GM23338 (cell line): Measurements from ENCODE around the gene FLOT2. TPM values are rescaled to one million over a fixed set of nuclear protein-coding genes. Genes with fewer than 3 reads are reported as not detected.

ENCODE experiments used
- ATAC-seq: fragments of 200-7000 bp; cut with Tn5 transposase; 3 replicates; pipeline ENCODE4 v1.9.1; 2020
- DNase-seq: peaks from one replicate; pipeline ENCODE4 v3.0.0-alpha.2; 2015; ENCODE audit warnings: low spot score
- H2AFZ ChIP-seq: fragments of 200-600 bp; sonication (generic); 2 replicates; pipeline ENCODE4 v1.8.0; 2016; ENCODE audit warnings: antibody characterized with exemption, mild to moderate bottlenecking, moderate library complexity
- H3F3A ChIP-seq: fragments of 200-600 bp; sonication (generic); replicated peaks from 2 replicates; pipeline ENCODE4 v1.8.0; 2017; ENCODE audit warnings: antibody characterized with exemption, mixed run types, low read depth
- H3K27ac ChIP-seq: fragments of 200-600 bp; sonication (generic); 2 replicates; pipeline ENCODE4 v1.6.1; 2016; ENCODE audit warnings: low read depth
- H3K27me3 ChIP-seq: fragments of 200-600 bp; sonication (generic); 2 replicates; pipeline ENCODE4 v1.8.0; 2016; ENCODE audit warnings: mild to moderate bottlenecking, mixed run types, moderate library complexity; ENCODE audit not compliant: insufficient read depth
- H3K36me3 ChIP-seq: fragments of 200-600 bp; sonication (generic); 2 replicates; pipeline ENCODE4 v1.8.0; 2016; ENCODE audit warnings: mild to moderate bottlenecking; ENCODE audit not compliant: insufficient read depth
- H3K4me1 ChIP-seq: fragments of 200-600 bp; sonication (generic); 2 replicates; pipeline ENCODE4 v1.8.0; 2016; ENCODE audit warnings: mild to moderate bottlenecking, moderate library complexity; ENCODE audit not compliant: insufficient read depth
- H3K4me2 ChIP-seq: fragments of 200-600 bp; sonication (generic); 2 replicates; pipeline ENCODE4 v1.7.1; 2017; ENCODE audit warnings: mixed run types
- H3K4me3 ChIP-seq: fragments of 200-600 bp; sonication (generic); 2 replicates; pipeline ENCODE4 v1.6.1; 2016; ENCODE audit warnings: mixed run types
- H3K79me2 ChIP-seq: fragments of 200-600 bp; sonication (generic); replicated peaks from 2 replicates; pipeline ENCODE4 v1.8.0; 2017; ENCODE audit warnings: mild to moderate bottlenecking; ENCODE audit not compliant: insufficient read depth
- H3K9me2 ChIP-seq: fragments of 200-600 bp; sonication (generic); 2 replicates; pipeline ENCODE4 v1.8.0; 2017; ENCODE audit not compliant: insufficient read depth
- H4K20me1 ChIP-seq: fragments of 200-600 bp; sonication (generic); replicated peaks from 2 replicates; pipeline ENCODE4 v1.8.0; 2017; ENCODE audit warnings: mild to moderate bottlenecking; ENCODE audit not compliant: insufficient read depth
- H3K27ac Mint-ChIP-seq: 2 replicates; pipeline ENCODE4 v1.8.0; 2020; ENCODE audit warnings: inconsistent platforms, mild to moderate bottlenecking, moderate library complexity, mixed read lengths
- H3K27me3 Mint-ChIP-seq: 3 replicates; pipeline ENCODE4 v1.8.0; 2022; ENCODE audit warnings: low read depth, mild to moderate bottlenecking, moderate library complexity, mixed read lengths, inconsistent platforms; ENCODE audit not compliant: insufficient read depth, poor library complexity
- H3K36me3 Mint-ChIP-seq: 3 replicates; pipeline ENCODE4 v1.8.0; 2021; ENCODE audit warnings: low read depth, mild to moderate bottlenecking, inconsistent platforms, moderate library complexity, mixed read lengths
- H3K4me1 Mint-ChIP-seq: 3 replicates; pipeline ENCODE4 v1.8.0; 2020; ENCODE audit warnings: mild to moderate bottlenecking, inconsistent platforms, mixed read lengths
- H3K4me3 Mint-ChIP-seq: 3 replicates; pipeline ENCODE4 v1.8.0; 2021; ENCODE audit warnings: moderate library complexity, mild to moderate bottlenecking, inconsistent platforms, mixed read lengths
- H3K9me3 Mint-ChIP-seq: 3 replicates; pipeline ENCODE4 v1.8.0; 2020; ENCODE audit warnings: moderate library complexity, mild to moderate bottlenecking, inconsistent platforms, mixed read lengths
- CTCF ChIP-seq, 2 experiments: fragments of 200-600 bp in 1 of 2; sonication (generic) in 1 of 2; conservative IDR thresholded peaks; 2 replicates each; pipeline versions ENCODE4 v1.5.1 to v1.6.1; 2016 to 2017; ENCODE audit warnings: antibody characterized with exemption in 2 of 2, low read depth in 2 of 2, mild to moderate bottlenecking in 2 of 2, moderate library complexity in 1 of 2
- ETS1 ChIP-seq: IDR thresholded peaks from 2 replicates; pipeline ENCODE4 v1.6.1; 2016; ENCODE audit warnings: antibody characterized with exemption
- EZH2 ChIP-seq: fragments of 200-600 bp; sonication (generic); IDR thresholded peaks from one replicate; pipeline ENCODE4 v1.8.0; 2017; ENCODE audit warnings: antibody characterized with exemption, mild to moderate bottlenecking, low read depth; ENCODE audit not compliant: unreplicated experiment
- NANOG ChIP-seq: IDR thresholded peaks from 2 replicates; pipeline ENCODE4 v1.6.1; 2016; ENCODE audit warnings: antibody characterized with exemption, borderline replicate concordance
- POLR2AphosphoS5 ChIP-seq: IDR thresholded peaks from 2 replicates; pipeline ENCODE4 v1.6.1; 2016; ENCODE audit warnings: antibody characterized with exemption, low read depth
- REST ChIP-seq: IDR thresholded peaks from one replicate; pipeline ENCODE4 v1.6.1; 2018; ENCODE audit warnings: antibody characterized with exemption; ENCODE audit not compliant: unreplicated experiment
- ZNF114 ChIP-seq: fragments of 250-450 bp; sonication (Bioruptor Pico); IDR thresholded peaks from 2 replicates; pipeline ENCODE4 v1.5.0; 2020; ENCODE audit warnings: mild to moderate bottlenecking, moderate library complexity
- ZNF331 ChIP-seq: fragments of 250-450 bp; sonication (Bioruptor Pico); IDR thresholded peaks from 2 replicates; pipeline ENCODE4 v1.5.0; 2020; ENCODE audit warnings: low read depth, mild to moderate bottlenecking, moderate library complexity
- long read RNA-seq: library from polyadenylated mRNA; unstranded; transcript quantifications from one replicate; pipeline ENCODE4 v2.0.0, GENCODE V29; 2020; ENCODE audit not compliant: unreplicated experiment
- polyA plus RNA-seq: library from polyadenylated mRNA; unstranded; fragments of >200 nt; fragmentation: Nextera tagmentation; extraction: Ambion mirVana; gene quantifications from 2 replicates; pipeline ENCODE4 v1.2.1, GENCODE V29; 2016
- total RNA-seq: library from RNA; depleted of rRNA; stranded (reverse); fragments of >200 nt; shearing (Covaris generic); gene quantifications from 2 replicates; pipeline ENCODE4 v1.2.3, GENCODE V29; 2014; rRNA removed

FLOT2 gene
- total RNA-seq (66.1 and 66.3 TPM in 2 replicates), polyA plus RNA-seq (49.8 and 51.0 TPM in 2 replicates)
- long read RNA-seq, transcript FLOT2-202 (11 exons, 2,618 nt), result major isoform, 22 of 32 reads
- long read RNA-seq, partial matches to known transcripts, result 3 of 32 reads
- long read RNA-seq, other reads (novel, unspliced or antisense), result 5 of 32 reads

DNA sequence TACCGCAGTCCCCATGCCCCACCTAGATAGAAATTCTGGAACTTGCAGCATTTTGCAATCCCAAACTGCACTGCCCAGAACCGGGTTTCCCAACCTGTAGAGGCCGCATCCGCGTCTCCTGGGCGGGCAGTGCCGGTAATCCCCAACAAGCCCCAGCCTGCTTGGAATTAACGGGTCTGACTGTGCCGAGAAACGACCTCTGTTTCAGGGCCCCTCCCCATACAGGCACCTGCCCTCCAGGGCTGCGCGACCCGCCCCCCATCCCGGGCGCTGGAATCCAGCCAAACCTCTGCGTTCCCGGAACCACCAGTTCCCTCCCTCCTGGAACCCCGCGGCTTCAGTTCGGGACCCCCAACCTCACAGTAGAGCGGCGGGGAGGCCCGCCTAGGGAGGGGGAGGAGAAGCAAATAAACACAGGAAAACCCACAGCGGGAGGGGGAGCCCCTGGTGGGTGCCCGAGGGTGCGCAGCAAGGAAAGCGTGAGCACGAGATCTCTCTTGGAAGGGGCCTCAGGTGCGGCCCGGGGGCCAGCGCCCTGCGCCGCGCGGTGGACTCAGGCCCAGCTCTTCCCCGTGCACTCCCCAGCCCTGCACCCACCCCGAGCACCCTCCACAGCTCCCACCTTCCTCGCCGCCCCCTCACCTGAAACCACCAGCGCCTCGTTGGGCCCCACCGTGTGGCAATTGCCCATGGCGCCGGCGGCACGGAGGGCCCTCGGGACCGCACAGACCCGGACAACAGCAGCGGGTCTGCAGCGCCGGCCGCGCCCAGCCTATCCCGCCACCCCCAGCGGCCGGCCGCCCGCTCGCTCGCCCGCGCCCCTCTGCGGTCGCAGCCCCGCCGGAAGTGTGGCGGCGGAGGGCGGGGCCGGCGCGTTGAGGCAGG lies at the start of gene FLOT2:
TSS of gene FLOT2 (minus strand) at position 850 of the 885 bp plus-strand sequence. CDS start at position 691, 159 bp downstream.
- peak; percentile 86 for ATAC-seq
- H3K36me3 Mint-ChIP-seq, result peaks cover 34% of the 10 kb centered on the region
- H3K79me2 ChIP-seq, result peaks cover 50% of the 10 kb centered on the region
- no peaks in the 10 kb centered on the region; the same call in 1 of the 2 replicates for H3K36me3 ChIP-seq
- H3K9me2 ChIP-seq, result no peaks in the 10 kb centered on the region
- H4K20me1 ChIP-seq, result peaks cover 15% of the 10 kb centered on the region
- H3K4me1 ChIP-seq, result peaks cover 26% of the 10 kb centered on the region
- no peaks in the 10 kb centered on the region for H3K27me3 ChIP-seq
- peak within 1 kb of the TSS; percentile 95 for H3K27ac ChIP-seq
- H3K27ac Mint-ChIP-seq, result peak within 1 kb of the TSS; percentile 92
- TF ChIP-seq POLR2AphosphoS5 (peak; percentile 67), ETS1 (no peak)
- H3K27me3 Mint-ChIP-seq, result peaks cover 20% of the 10 kb centered on the region
- H3F3A ChIP-seq, result peaks cover 47% of the 10 kb centered on the region
- no peaks in the 10 kb centered on the region; the same call in 2 of the 3 replicates for H3K9me3 Mint-ChIP-seq
- DNase-seq, result peak; percentile 88
- H2AFZ ChIP-seq, result peak within 1 kb of the TSS; percentile 80
- H3K4me1 Mint-ChIP-seq, result peaks cover 34% of the 10 kb centered on the region
- H3K4me2 ChIP-seq, result peak within 1 kb of the TSS; percentile 98
- peak within 1 kb of the TSS; percentile 91 for H3K4me3 ChIP-seq
- H3K4me3 Mint-ChIP-seq, result peak within 1 kb of the TSS; percentile 90

DNA sequence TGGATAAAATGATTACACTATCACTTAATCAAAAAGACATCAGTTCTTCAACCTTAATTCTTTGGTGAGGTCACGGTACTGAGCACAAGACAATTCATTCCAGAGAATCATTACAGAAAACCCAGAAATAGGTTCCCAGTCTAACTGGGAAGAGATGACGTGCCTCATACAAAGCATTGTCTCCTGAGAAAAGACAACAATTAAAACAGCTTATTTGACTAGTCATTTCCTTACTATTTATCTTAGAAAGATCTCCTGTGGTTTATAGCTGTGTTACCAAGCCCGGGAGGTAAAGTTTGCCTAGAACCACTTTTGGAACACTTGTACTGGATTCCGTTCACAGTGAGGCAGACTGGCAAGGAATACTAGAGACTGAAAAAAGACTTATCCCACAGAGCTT lies 48.7 kb upstream of the FLOT2 start:
- H3F3A ChIP-seq, result peaks cover 16% of the 10 kb centered on the region; the same call in 1 of the 2 replicates
- Mint-ChIP-seq H3K9me3 (no peaks in the 10 kb centered on the region), H3K4me3 (no peak overlapping the region; the same call in 2 of the 3 replicates), H3K4me1 (peaks cover 30% of the 10 kb centered on the region), H3K36me3 (peaks cover 61% of the 10 kb centered on the region), H3K27ac (no peak overlapping the region), H3K27me3 (peaks cover 1% of the 10 kb centered on the region)
- peaks cover 31% of the 10 kb centered on the region for H3K4me1 ChIP-seq
- no peak overlapping the region for H3K4me2 ChIP-seq
- no peaks in the 10 kb centered on the region for H3K27me3 ChIP-seq
- 0 out of 2 replicates have a peak overlapping the region, but pooled peaks have one; percentile 22 for H3K4me3 ChIP-seq
- DNase-seq (no peak), ATAC-seq (no peak)
- peaks cover 68% of the 10 kb centered on the region for H4K20me1 ChIP-seq
- TF ChIP-seq POLR2AphosphoS5 (no peak), ETS1 (no peak), NANOG (no peak), EZH2 (no peak), CTCF (conservative IDR thresholded peaks at IDR 0.05; ENCODE audit: low read depth in 2 of 2) (no peak), REST (no peak), ZNF331 (CRISPR knock-in tag) (no peak), ZNF114 (CRISPR knock-in tag) (no peak)
- peak overlapping the region; percentile 81 for H3K27ac ChIP-seq
- peaks cover 21% of the 10 kb centered on the region for H3K36me3 ChIP-seq
- peaks cover 96% of the 10 kb centered on the region for H3K79me2 ChIP-seq
- H2AFZ ChIP-seq, result no peak overlapping the region
- H3K9me2 ChIP-seq, result no peaks in the 10 kb centered on the region
